Measurements from ENCODE around the gene PIAS4. TPM values are rescaled to one million over a fixed set of nuclear protein-coding genes. Genes with fewer than 3 reads are reported as not detected.
A peak's percentile ranks its signal among the peaks of the same experiment; 100 is the strongest.

Gene PIAS4
- polyA plus RNA-seq, 1 experiment = 9.0 TPM

DNA sequence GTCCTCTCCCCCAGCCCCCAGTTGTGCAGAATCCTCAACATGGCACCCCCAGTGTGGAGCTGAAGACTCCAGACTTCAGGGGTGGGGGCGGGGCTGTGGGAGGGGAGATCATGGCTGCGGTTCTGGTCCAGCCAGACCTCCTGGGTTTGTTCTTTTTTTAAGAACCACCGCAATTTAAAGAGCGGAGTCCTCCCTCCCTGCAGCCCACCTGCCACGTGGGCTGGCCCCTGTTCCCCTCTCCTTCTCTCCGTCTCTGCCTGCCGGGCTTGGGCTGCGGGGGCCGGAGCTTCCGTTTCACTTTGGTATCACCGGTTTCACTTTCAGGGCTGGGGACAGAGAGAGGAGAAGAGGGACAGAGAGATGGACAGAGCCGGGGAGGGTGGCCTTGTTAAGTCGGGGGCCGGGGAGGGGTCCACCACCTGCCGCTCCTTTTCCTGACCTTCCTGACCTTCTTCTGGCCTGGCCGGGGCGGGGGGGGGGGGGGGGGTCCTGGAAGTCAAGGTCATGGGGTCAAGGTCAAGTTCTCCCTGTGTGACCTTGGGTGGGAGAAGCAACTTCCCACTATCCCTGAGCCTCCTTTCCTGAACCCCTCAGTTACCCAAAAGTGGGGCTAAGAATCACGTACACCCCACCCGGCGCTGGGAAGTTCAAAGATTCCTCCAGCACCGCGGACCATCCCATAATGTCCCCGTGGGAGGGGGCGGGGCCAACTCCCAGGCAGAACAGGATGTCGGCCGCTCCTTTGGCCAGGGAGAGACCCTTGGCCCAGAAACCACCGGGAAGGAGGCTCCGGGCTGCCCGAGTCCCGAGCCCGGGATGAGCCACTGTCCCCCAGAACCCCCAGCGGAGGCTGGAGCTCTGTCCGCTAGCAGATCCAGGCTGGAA lies 70.5 kb downstream of the PIAS4 start:
- TF ChIP-seq, protein P1, sequence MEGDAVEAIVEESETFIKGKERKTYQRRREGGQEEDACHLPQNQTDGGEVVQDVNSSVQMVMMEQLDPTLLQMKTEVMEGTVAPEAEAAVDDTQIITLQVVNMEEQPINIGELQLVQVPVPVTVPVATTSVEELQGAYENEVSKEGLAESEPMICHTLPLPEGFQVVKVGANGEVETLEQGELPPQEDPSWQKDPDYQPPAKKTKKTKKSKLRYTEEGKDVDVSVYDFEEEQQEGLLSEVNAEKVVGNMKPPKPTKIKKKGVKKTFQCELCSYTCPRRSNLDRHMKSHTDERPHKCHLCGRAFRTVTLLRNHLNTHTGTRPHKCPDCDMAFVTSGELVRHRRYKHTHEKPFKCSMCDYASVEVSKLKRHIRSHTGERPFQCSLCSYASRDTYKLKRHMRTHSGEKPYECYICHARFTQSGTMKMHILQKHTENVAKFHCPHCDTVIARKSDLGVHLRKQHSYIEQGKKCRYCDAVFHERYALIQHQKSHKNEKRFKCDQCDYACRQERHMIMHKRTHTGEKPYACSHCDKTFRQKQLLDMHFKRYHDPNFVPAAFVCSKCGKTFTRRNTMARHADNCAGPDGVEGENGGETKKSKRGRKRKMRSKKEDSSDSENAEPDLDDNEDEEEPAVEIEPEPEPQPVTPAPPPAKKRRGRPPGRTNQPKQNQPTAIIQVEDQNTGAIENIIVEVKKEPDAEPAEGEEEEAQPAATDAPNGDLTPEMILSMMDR (IDR thresholded peaks at IDR 0.05; ENCODE audit: low read depth, low read length) = no peak
- H3K4me3 ChIP-seq (ENCODE audit: low read depth, low read length) = peak overlapping the region; percentile 51
- no peaks in the 10 kb centered on the region for H3K27me3 ChIP-seq (ENCODE audit: control insufficient read depth, insufficient read depth, low read length)
- ChIA-PET CTCF (interaction anchor here (0.6 kb wide), 1 partner anchor 91 kb away, joined by 3 read pairs; no protein-coding TSS in a partner anchor), POLR2A (no interaction called here)
- H3K27ac ChIP-seq (ENCODE audit: low read depth, low read length) = no peak overlapping the region
- DNase-seq (ENCODE audit: low read depth, low spot score) = no peak
- no peaks in the 10 kb centered on the region for H3K9me3 ChIP-seq (ENCODE audit: control insufficient read depth, insufficient read depth, low read length)

DNA sequence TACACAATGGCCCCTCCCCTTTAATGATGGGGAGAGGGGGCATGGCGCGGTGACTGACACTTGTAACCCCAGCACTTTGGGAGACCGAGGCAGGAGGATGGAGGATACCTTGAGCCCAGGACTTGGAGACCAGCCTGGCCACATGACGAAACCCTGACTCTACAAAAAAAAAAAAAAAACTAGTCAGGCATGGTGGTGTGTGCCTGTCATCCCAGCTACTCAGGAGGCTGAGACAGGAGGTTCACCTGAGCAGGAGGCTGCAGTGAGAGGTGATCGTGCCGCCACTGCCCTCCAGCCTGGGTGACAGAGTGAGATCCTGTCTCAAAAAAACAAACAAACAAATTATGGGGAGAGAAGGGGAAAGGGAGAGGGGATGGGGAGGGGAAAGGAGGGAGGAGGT lies 72.9 kb downstream of the PIAS4 start:
- no peak for DNase-seq (ENCODE audit: low read depth, low spot score)
- H3K27me3 ChIP-seq (ENCODE audit: control insufficient read depth, insufficient read depth, low read length) = no peaks in the 10 kb centered on the region
- CTCF ChIA-PET = no interaction called here
- H3K4me3 ChIP-seq (ENCODE audit: low read depth, low read length) = no peak overlapping the region
- POLR2A ChIA-PET = no interaction called here
- no peak overlapping the region for H3K27ac ChIP-seq (ENCODE audit: low read depth, low read length)
- H3K9me3 ChIP-seq (ENCODE audit: control insufficient read depth, insufficient read depth, low read length) = no peaks in the 10 kb centered on the region
- TF ChIP-seq, protein P1 (IDR thresholded peaks at IDR 0.05; ENCODE audit: low read depth, low read length) = no peak

DNA sequence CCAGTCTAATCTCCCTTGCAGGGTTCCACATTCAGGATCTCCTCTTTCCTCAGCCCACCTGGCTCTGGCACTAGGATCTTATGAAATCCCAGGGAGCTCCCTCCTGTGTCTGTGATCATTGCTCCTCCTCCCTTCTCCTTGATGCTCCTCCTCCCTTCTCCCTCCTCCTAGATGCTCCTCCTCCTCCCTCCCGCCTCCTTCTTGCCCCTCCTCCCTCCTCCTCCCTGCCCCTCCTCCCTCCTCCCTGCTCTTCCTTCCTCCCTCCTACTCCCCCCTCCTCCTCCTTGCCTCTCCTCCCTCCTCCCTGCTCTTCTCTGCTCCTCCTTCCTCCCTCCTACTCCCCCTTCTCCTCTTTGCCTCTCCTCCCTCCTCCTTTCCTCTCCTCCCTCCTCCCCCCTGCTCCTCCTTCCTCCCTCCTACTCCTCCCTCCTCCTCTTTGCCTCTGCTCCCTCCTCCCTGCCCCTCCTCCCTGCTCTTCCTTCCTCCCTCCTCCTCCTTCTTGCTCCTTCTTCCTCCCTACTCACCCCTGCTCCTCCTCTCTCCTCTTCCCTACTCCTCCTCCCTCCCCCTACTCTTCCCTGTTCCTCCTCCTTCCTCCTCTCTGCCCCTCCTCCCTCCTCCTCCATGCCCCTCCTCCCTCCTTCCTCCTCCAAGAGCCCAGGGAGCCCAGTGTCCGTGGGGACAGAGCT lies 74.0 kb downstream of the PIAS4 start:
- no peak overlapping the region for H3K27ac ChIP-seq (ENCODE audit: low read depth, low read length)
- H3K9me3 ChIP-seq (ENCODE audit: control insufficient read depth, insufficient read depth, low read length) = no peaks in the 10 kb centered on the region
- CTCF ChIA-PET = interaction anchor here (0.6 to 0.7 kb wide), 3 partner anchors 58 to 597 kb away, joined by 3 to 7 read pairs (median 3); no protein-coding TSS in a partner anchor
- TF ChIP-seq, protein P1 (IDR thresholded peaks at IDR 0.05; ENCODE audit: low read depth, low read length) = no peak
- no peak overlapping the region for H3K4me3 ChIP-seq (ENCODE audit: low read depth, low read length)
- POLR2A ChIA-PET = no interaction called here
- H3K27me3 ChIP-seq (ENCODE audit: control insufficient read depth, insufficient read depth, low read length) = no peaks in the 10 kb centered on the region
- no peak for DNase-seq (ENCODE audit: low read depth, low spot score)

DNA sequence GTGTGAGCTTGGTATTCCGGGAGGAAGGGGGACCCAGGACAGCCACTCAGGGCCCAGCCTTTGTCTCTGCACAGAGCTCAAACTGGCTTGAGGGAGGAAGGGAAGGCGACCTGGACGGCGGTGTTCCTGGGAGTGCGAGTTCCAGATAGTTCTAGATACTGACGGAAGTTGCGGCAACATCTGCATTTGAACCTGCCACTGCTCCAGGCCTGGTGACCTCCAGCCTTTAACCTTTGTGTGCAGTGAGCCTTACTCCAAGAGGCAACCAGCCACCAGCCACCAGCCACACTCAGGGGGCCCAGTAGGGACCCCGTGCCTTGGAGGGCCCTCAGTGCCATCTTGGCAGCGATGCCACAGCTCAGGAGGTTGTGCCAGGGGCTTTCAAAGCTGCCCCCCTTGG lies 74.6 kb downstream of the PIAS4 start:
- H3K27ac ChIP-seq (ENCODE audit: low read depth, low read length) = no peak overlapping the region
- H3K27me3 ChIP-seq (ENCODE audit: control insufficient read depth, insufficient read depth, low read length) = no peaks in the 10 kb centered on the region
- no peak for DNase-seq (ENCODE audit: low read depth, low spot score)
- TF ChIP-seq, protein P1 (IDR thresholded peaks at IDR 0.05; ENCODE audit: low read depth, low read length) = no peak
- no peaks in the 10 kb centered on the region for H3K9me3 ChIP-seq (ENCODE audit: control insufficient read depth, insufficient read depth, low read length)
- H3K4me3 ChIP-seq (ENCODE audit: low read depth, low read length) = no peak overlapping the region
- ChIA-PET CTCF (interaction anchor here (0.6 to 0.7 kb wide), 2 partner anchors 57 to 259 kb away, joined by 3 read pairs; no protein-coding TSS in a partner anchor), POLR2A (no interaction called here)

All from AG04450 (cell line).